Epithelial cell of esophagus (primary cell): ENCODE results near the gene C14orf119.

Source experiments
- DNase-seq: peaks from one replicate; pipeline ENCODE4 v3.0.0; 2010; ENCODE audit warnings: low read depth
- H3K4me3 ChIP-seq: 2 replicates; pipeline ENCODE4 v1.5.1; 2011; ENCODE audit warnings: mild to moderate bottlenecking, low read length, control low read depth
- TF ChIP-seq, protein P1 (sequence below): IDR thresholded peaks from 2 replicates; pipeline ENCODE4 v1.5.1; 2011; ENCODE audit warnings: low read depth, mild to moderate bottlenecking, low read length, control low read depth, inconsistent platforms; ENCODE audit not compliant: insufficient read depth; ENCODE audit errors: missing control alignments

C14orf119 gene

DNA sequence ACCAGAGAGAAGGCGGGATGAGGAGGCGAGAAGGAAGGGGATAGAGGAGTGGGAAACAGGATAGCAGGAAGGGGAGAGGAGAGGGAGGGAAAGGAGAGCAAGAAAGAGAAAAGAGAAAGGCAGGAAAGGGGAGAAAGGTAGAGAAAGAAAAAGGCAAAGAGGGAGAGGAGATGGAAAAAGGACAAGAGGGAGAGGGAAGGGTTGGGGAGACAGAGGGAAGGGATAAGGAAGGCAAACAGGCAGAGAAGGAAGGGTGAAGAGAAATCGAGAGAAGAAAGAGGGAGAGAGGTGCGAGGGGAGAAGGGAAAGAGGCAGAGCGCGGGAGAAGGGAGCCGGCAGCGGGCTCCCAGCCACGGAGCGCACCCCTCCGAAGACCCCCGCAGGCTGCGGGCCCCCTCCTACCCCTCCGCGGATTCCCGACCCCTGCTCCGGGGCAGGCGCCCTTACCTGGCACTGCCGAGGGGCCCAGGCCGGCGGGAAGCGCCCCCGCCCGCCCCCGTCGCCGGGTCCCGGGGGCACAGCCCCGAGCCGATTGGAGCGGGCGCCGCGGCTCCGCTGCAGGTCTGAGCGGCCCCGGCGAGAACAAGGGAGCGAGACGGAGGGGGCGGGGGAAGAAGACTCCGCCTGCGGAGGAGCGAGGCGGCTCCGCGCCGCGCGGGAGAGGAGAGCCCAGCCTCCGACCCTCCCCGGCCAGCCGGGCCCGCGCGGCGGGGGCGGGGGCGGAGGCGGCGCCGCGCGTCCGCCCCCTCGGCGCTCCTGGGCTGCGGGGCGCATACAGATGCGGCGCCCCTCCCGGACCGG lies 38.1 kb upstream of the C14orf119 start, which contains the start of gene CDH24:
CDH24 (minus strand) TSS at position 565 of the 801 bp plus-strand sequence. CDS start 1,787 bp downstream, outside the sequence.
- TF ChIP-seq, protein P1, sequence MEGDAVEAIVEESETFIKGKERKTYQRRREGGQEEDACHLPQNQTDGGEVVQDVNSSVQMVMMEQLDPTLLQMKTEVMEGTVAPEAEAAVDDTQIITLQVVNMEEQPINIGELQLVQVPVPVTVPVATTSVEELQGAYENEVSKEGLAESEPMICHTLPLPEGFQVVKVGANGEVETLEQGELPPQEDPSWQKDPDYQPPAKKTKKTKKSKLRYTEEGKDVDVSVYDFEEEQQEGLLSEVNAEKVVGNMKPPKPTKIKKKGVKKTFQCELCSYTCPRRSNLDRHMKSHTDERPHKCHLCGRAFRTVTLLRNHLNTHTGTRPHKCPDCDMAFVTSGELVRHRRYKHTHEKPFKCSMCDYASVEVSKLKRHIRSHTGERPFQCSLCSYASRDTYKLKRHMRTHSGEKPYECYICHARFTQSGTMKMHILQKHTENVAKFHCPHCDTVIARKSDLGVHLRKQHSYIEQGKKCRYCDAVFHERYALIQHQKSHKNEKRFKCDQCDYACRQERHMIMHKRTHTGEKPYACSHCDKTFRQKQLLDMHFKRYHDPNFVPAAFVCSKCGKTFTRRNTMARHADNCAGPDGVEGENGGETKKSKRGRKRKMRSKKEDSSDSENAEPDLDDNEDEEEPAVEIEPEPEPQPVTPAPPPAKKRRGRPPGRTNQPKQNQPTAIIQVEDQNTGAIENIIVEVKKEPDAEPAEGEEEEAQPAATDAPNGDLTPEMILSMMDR: no peak
- peak; percentile 75 for DNase-seq

DNA sequence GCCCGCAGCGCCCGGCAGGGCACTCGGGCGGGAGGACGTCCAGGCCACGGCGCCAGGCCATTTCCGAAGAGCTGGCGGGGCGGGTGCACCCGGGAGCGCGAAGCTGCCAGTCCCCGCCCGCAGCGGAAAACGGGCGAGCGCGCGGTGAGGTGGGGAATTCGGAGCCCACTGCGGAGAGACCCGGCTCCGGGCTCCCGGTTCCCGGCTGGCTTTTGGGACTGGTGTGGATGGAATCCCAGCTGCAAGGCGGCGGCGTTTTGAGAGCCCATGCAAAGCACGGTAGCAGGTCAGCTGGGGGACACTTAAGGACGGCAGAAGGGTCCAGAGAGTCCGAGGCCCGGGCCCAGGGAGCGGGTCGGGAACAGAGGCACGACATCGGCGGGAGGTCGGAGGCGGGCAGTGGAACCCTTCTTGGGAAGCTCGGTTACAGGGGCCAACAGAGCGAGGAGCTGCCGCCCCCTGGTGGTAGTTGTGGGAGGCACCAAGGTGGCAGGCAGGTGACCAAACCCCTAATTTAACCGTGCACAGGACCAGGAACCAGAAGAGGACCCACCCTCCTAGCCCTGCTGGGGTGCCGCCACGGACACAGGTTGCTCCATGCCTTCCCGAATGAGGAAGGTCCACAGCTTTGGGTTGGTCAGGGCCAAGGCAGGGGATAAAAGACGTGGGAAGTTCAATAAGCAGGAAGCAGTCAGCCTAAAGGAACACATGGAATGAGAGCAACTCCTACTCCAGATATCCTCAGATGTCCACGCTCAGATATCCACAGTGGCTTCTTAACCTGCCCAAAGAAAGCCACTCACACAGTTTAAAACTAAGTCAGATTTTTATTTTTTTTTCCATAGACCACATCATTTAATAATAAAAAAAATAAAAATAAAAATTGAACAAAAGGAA lies 37.3 kb upstream of the C14orf119 start:
- H3K4me3 ChIP-seq: peak overlapping the region; percentile 60
- peak; percentile 87 for DNase-seq
- TF ChIP-seq, protein P1: peak; percentile 93

More for the DNA sequence above, 38.1 kb upstream of the C14orf119 start, which contains the start of gene CDH24:
- peak within 1 kb of the TSS; percentile 60 for H3K4me3 ChIP-seq

DNA sequence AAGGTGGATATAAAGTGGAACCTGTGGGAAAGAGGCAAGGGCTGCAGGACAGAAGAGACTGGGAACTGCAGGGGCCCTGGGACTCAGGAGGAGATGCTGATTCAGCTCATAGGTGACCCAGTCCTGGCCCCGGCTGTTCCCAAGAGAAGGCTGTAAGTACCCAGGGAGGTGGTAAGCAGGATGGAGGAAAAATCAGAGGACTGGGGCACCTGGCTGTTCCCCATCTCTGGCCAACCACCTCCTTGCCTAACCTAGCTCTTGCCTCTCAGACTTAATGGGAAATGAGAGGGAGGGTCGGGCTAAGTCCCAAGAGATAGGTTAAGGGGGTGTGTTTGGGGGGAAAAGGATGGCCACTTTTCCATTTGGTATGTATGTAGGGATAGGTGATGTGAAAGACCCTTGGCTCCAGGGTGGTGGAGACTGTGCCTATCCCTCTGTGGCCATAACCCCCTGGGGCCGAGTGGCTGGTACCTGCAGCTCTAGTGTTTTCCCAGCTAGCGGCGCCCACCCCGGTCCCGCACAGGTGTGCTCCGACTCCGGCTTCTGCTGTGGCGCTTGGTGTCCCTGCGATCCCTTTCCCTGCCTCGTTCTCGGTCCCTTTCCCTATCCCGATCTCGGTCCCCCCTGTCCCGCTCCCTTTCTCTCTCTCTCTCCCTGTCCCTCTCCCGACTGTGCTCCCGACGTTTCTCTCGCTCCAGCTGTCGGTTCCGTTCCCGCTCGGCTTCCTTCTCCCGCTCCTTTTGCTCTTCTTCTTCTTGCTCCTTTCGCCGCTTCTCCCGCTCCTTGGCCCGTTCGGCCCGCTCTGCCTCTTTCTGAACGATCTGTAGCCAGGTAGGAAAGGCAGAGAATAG lies 36.4 kb upstream of the C14orf119 start:
- no peak overlapping the region for H3K4me3 ChIP-seq
- no peak for DNase-seq
- TF ChIP-seq, protein P1: no peak

- no peak overlapping the region for H3K4me3 ChIP-seq
- TF ChIP-seq, protein P1: no peak
- no peak for DNase-seq
Observed at GRCh38 chr14:23060536-23061260, 34.6 kb upstream of the C14orf119 start.

DNA sequence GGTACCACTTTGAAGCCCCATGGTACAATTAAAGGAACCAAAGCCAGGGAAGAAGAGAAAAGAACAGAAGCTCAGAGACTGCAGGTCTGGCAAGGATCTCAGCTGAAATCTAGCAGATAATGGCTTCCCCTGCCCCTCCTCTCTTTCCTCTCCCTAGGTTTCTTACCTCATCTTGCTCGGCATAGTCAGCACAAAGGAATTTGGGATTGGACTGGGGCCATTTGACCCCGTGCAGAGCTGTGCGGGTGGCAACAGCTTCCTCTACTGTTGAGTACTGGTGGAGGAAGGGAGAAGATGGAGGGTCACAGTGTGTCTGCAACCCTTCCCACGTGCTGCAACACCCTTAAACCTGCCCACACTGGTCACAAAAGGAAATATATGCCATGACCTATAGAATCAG lies 33.3 kb upstream of the C14orf119 start:
- H3K4me3 ChIP-seq: no peak overlapping the region
- TF ChIP-seq, protein P1: no peak
- DNase-seq: peak; percentile 93

DNA sequence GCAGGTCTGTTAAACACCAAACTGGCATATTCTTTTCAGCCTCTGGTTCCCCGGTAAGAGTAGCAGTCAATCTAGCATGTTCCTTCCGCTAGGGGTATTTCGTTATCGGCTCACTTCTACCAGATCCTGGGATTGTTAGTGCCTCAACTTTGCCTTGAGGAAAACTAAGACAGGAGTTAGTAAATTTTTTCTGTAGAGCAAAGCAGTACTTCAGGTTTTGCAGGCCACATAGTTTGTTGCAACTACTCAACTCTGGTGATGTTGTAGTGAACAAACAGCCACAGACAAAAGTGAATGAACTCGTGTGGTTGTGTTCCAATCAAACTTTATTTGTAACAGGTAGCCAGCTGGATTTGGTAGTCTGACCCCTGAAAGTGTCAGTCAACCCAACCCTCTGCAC lies 31.7 kb upstream of the C14orf119 start:
- TF ChIP-seq, protein P1: no peak
- H3K4me3 ChIP-seq: no peak overlapping the region
- peak; percentile 36 for DNase-seq
